GM21528 (cell line): ENCODE measurements around the gene RASA4B.
"Not testable (repeated sequence)": the region's sequence is repeated elsewhere in the genome, so short reads cannot be mapped to it uniquely, and the experiment has no call there.

Experiments used
- ATAC-seq: cut with Tn5 transposase; IDR thresholded peaks from one replicate; pipeline ENCODE4 v1.9.1; 2021; ENCODE audit warnings: mild to moderate bottlenecking, moderate library complexity; ENCODE audit not compliant: unreplicated experiment, low FRiP score

Gene RASA4B

GRCh38 chr7:102517550-102518147 is at the start of gene RASA4B:
RASA4B (minus strand) TSS chr7:102517777; CDS start chr7:102517710, 67 bp downstream.
- ATAC-seq, result peak; percentile 52

- ATAC-seq, result not testable (repeated sequence)
Measured at GRCh38 chr7:102550808-102551422, 33.3 kb upstream of the RASA4B start, which contains the start of gene SPDYE2. SPDYE2 (plus strand) TSS chr7:102551226; CDS start chr7:102553256, 2,030 bp downstream.

- peak; percentile 60 for ATAC-seq
Measured at GRCh38 chr7:102546353-102546752, 28.8 kb upstream of the RASA4B start.

GRCh38 chr7:102545288-102545687 is 27.7 kb upstream of the RASA4B start:
- not testable (repeated sequence) for ATAC-seq

GRCh38 chr7:102544372-102544771 is 26.8 kb upstream of the RASA4B start:
- not testable (repeated sequence) for ATAC-seq

GRCh38 chr7:102543596-102543995 is 26.0 kb upstream of the RASA4B start, which contains the start of gene UPK3BL2:
UPK3BL2 (minus strand) TSS chr7:102543696; CDS start chr7:102543636, 60 bp downstream.
- ATAC-seq, result not testable (repeated sequence)

- ATAC-seq, result not testable (repeated sequence)
Measured at GRCh38 chr7:102542771-102543170, 25.2 kb upstream of the RASA4B start.

- not testable (repeated sequence) for ATAC-seq
Measured at GRCh38 chr7:102542083-102542482, 24.5 kb upstream of the RASA4B start.

- not testable (repeated sequence) for ATAC-seq
Measured at GRCh38 chr7:102540604-102541003, 23.0 kb upstream of the RASA4B start.

GRCh38 chr7:102535062-102535615 is 17.6 kb upstream of the RASA4B start:
- ATAC-seq, result not testable (repeated sequence)

- not testable (repeated sequence) for ATAC-seq
Measured at GRCh38 chr7:102532127-102532526, 14.6 kb upstream of the RASA4B start.

GRCh38 chr7:102531583-102531982 is 14.0 kb upstream of the RASA4B start:
- not testable (repeated sequence) for ATAC-seq

GRCh38 chr7:102527822-102528793 is 10.5 kb upstream of the RASA4B start:
- ATAC-seq, result not testable (repeated sequence)

GRCh38 chr7:102527182-102527581 is 9.6 kb upstream of the RASA4B start:
- not testable (repeated sequence) for ATAC-seq

GRCh38 chr7:102524803-102525202 is 7.2 kb upstream of the RASA4B start:
- not testable (repeated sequence) for ATAC-seq

GRCh38 chr7:102520797-102521196 is 3.2 kb upstream of the RASA4B start:
- ATAC-seq, result not testable (repeated sequence)

- ATAC-seq, result not testable (repeated sequence)
Measured at GRCh38 chr7:102516951-102517350, 626 bp downstream of the RASA4B start.

- not testable (repeated sequence) for ATAC-seq
Measured at GRCh38 chr7:102515889-102516288, 1.7 kb downstream of the RASA4B start.

GRCh38 chr7:102514881-102515721 is 2.5 kb downstream of the RASA4B start:
- peak; percentile 72 for ATAC-seq
